SJSA1 (cell line): ENCODE data around the gene IFI27L1. TPM values are rescaled to one million over a fixed set of nuclear protein-coding genes. Genes with fewer than 3 reads are reported as not detected.

Experiments used
- DNase-seq, 2 experiments: peaks; one replicate each; pipeline ENCODE4 v3.0.0-alpha.2; 2015 to 2020; ENCODE audit warnings: low spot score in 2 of 2, low read depth in 1 of 2
- H3K27ac ChIP-seq: fragments of 250-450 bp; sonication (Bioruptor Pico); 2 replicates; pipeline ENCODE4 v1.5.1; 2020; ENCODE audit warnings: mild to moderate bottlenecking, moderate library complexity
- H3K27me3 ChIP-seq: fragments of 250-450 bp; sonication (Bioruptor Pico); replicated peaks from 2 replicates; pipeline ENCODE4 v1.5.1; 2020; ENCODE audit warnings: mild to moderate bottlenecking, moderate library complexity
- H3K36me3 ChIP-seq: fragments of 250-450 bp; sonication (Bioruptor Pico); 2 replicates; pipeline ENCODE4 v1.5.1; 2020; ENCODE audit warnings: mild to moderate bottlenecking
- H3K4me1 ChIP-seq: fragments of 250-450 bp; sonication (Bioruptor Pico); replicated peaks from 2 replicates; pipeline ENCODE4 v1.6.1; 2021; ENCODE audit warnings: mild to moderate bottlenecking
- H3K4me3 ChIP-seq: fragments of 250-450 bp; sonication (Bioruptor Pico); 2 replicates; pipeline ENCODE4 v1.5.1; 2020; ENCODE audit warnings: mild to moderate bottlenecking
- H3K9me3 ChIP-seq: fragments of 250-450 bp; sonication (Bioruptor Pico); replicated peaks from 2 replicates; pipeline ENCODE4 v1.5.1; 2020; ENCODE audit warnings: mild to moderate bottlenecking
- total RNA-seq: library from RNA; depleted of rRNA; stranded (reverse); fragments of >200 nt; shearing (Covaris generic); gene quantifications from 2 replicates; pipeline ENCODE4 v1.2.3, GENCODE V29; 2014

Gene IFI27L1
- total RNA-seq, 1 experiment from 2014 or later = 23.3 TPM

GRCh38 chr14:94104731-94105130 is 23.6 kb downstream of the IFI27L1 start:
- Histone ChIP-seq H3K27ac (no peak overlapping the region), H3K36me3 (peaks cover 6% of the 10 kb centered on the region; the same call in 1 of the 2 replicates), H3K27me3 (no peaks in the 10 kb centered on the region), H3K4me3 (no peak overlapping the region), H3K9me3 (no peaks in the 10 kb centered on the region), H3K4me1 (peaks cover 10% of the 10 kb centered on the region)
- DNase-seq = no peak

- no peak overlapping the region for H3K4me3 ChIP-seq
- peaks cover 19% of the 10 kb centered on the region for H3K4me1 ChIP-seq
- no peaks in the 10 kb centered on the region for H3K36me3 ChIP-seq
- no peak for DNase-seq
- H3K9me3 ChIP-seq = no peaks in the 10 kb centered on the region
- H3K27me3 ChIP-seq = no peaks in the 10 kb centered on the region
- H3K27ac ChIP-seq = peak overlapping the region; percentile 56
These were observed 28.8 kb downstream of the IFI27L1 start for GRCh38 chr14:94109915-94110250.

- H3K4me1 ChIP-seq = peaks cover 19% of the 10 kb centered on the region
- H3K27ac ChIP-seq = peak within 1 kb of the TSS; percentile 56
- H3K4me3 ChIP-seq = peak within 1 kb of the TSS; percentile 33
- H3K36me3 ChIP-seq = no peaks in the 10 kb centered on the region
- H3K27me3 ChIP-seq = no peaks in the 10 kb centered on the region
- H3K9me3 ChIP-seq = no peaks in the 10 kb centered on the region
- peak; percentile 64 to 74 for DNase-seq
These were observed 29.6 kb downstream of the IFI27L1 start, which contains the start of gene IFI27 for GRCh38 chr14:94110552-94111181. Gene IFI27 (plus strand): TSS chr14:94110736.

GRCh38 chr14:94111276-94112095 is 30.4 kb downstream of the IFI27L1 start:
- peak overlapping the region; percentile 33 for H3K4me3 ChIP-seq
- H3K27ac ChIP-seq = peak overlapping the region; percentile 56
- no peak for DNase-seq
- peaks cover 19% of the 10 kb centered on the region for H3K4me1 ChIP-seq
- H3K27me3 ChIP-seq = no peaks in the 10 kb centered on the region
- H3K9me3 ChIP-seq = no peaks in the 10 kb centered on the region
- H3K36me3 ChIP-seq = no peaks in the 10 kb centered on the region

GRCh38 chr14:94112513-94113063 is 31.5 kb downstream of the IFI27L1 start:
- H3K9me3 ChIP-seq = no peaks in the 10 kb centered on the region
- H3K4me1 ChIP-seq = peaks cover 19% of the 10 kb centered on the region
- H3K4me3 ChIP-seq = no peak overlapping the region
- H3K36me3 ChIP-seq = no peaks in the 10 kb centered on the region
- no peaks in the 10 kb centered on the region for H3K27me3 ChIP-seq
- no peak overlapping the region for H3K27ac ChIP-seq
- no peak for DNase-seq

- no peak overlapping the region for H3K27ac ChIP-seq
- H3K4me3 ChIP-seq = no peak overlapping the region
- H3K4me1 ChIP-seq = peaks cover 19% of the 10 kb centered on the region
- no peaks in the 10 kb centered on the region for H3K36me3 ChIP-seq
- no peaks in the 10 kb centered on the region for H3K27me3 ChIP-seq
- no peak for DNase-seq
- no peaks in the 10 kb centered on the region for H3K9me3 ChIP-seq
These were observed 32.0 kb downstream of the IFI27L1 start for GRCh38 chr14:94113073-94113472.

GRCh38 chr14:94113490-94113889 is 32.4 kb downstream of the IFI27L1 start:
- Histone ChIP-seq H3K27me3 (no peaks in the 10 kb centered on the region), H3K4me1 (peaks cover 19% of the 10 kb centered on the region), H3K4me3 (no peak overlapping the region), H3K36me3 (no peaks in the 10 kb centered on the region), H3K9me3 (no peaks in the 10 kb centered on the region), H3K27ac (no peak overlapping the region)
- DNase-seq = no peak

- no peaks in the 10 kb centered on the region for H3K27me3 ChIP-seq
- no peak overlapping the region for H3K4me3 ChIP-seq
- no peaks in the 10 kb centered on the region for H3K9me3 ChIP-seq
- peaks cover 19% of the 10 kb centered on the region for H3K4me1 ChIP-seq
- H3K36me3 ChIP-seq = no peaks in the 10 kb centered on the region
- H3K27ac ChIP-seq = no peak overlapping the region
- no peak for DNase-seq
These were observed 32.9 kb downstream of the IFI27L1 start for GRCh38 chr14:94113908-94114588.

GRCh38 chr14:94114589-94115057 is 33.5 kb downstream of the IFI27L1 start:
- no peaks in the 10 kb centered on the region for H3K9me3 ChIP-seq
- H3K4me1 ChIP-seq = peaks cover 19% of the 10 kb centered on the region
- no peaks in the 10 kb centered on the region for H3K36me3 ChIP-seq
- H3K4me3 ChIP-seq = no peak overlapping the region
- H3K27me3 ChIP-seq = no peaks in the 10 kb centered on the region
- DNase-seq = no peak
- H3K27ac ChIP-seq = no peak overlapping the region

GRCh38 chr14:94115058-94115591 is 34.0 kb downstream of the IFI27L1 start:
- Histone ChIP-seq H3K4me1 (peaks cover 17% of the 10 kb centered on the region), H3K27ac (no peak overlapping the region), H3K9me3 (no peaks in the 10 kb centered on the region), H3K4me3 (no peak overlapping the region), H3K27me3 (no peaks in the 10 kb centered on the region), H3K36me3 (no peaks in the 10 kb centered on the region)
- DNase-seq = no peak

GRCh38 chr14:94115631-94116030 is 34.5 kb downstream of the IFI27L1 start:
- DNase-seq = no peak

GRCh38 chr14:94116701-94117100 is 35.6 kb downstream of the IFI27L1 start:
- Histone ChIP-seq H3K9me3 (no peaks in the 10 kb centered on the region), H3K27me3 (no peaks in the 10 kb centered on the region), H3K27ac (no peak overlapping the region), H3K4me1 (peaks cover 16% of the 10 kb centered on the region), H3K36me3 (no peaks in the 10 kb centered on the region), H3K4me3 (no peak overlapping the region)
- DNase-seq = no peak

More at GRCh38 chr14:94115631-94116030, 34.5 kb downstream of the IFI27L1 start:
- no peaks in the 10 kb centered on the region for H3K36me3 ChIP-seq
- no peaks in the 10 kb centered on the region for H3K27me3 ChIP-seq
- H3K9me3 ChIP-seq = no peaks in the 10 kb centered on the region
- no peak overlapping the region for H3K4me3 ChIP-seq
- H3K27ac ChIP-seq = no peak overlapping the region
- peaks cover 16% of the 10 kb centered on the region for H3K4me1 ChIP-seq

GRCh38 chr14:94117856-94118255 is 36.7 kb downstream of the IFI27L1 start:
- no peak overlapping the region for H3K4me3 ChIP-seq
- H3K27ac ChIP-seq = no peak overlapping the region
- no peaks in the 10 kb centered on the region for H3K27me3 ChIP-seq
- no peaks in the 10 kb centered on the region for H3K36me3 ChIP-seq
- H3K4me1 ChIP-seq = peaks cover 13% of the 10 kb centered on the region
- H3K9me3 ChIP-seq = no peaks in the 10 kb centered on the region
- DNase-seq = no peak
